Thyroid gland (tissue), 4 donors: ENCODE results near the gene STAMBPL1.

ENCODE experiments used
- POLR2A ChIP-seq, 2 donors: fragments of 450-650 bp; IDR thresholded peaks; one replicate each; pipeline ENCODE4 v1.6.1; 2017; ENCODE audit warnings: antibody characterized with exemption in 2 of 2, mild to moderate bottlenecking in 2 of 2, moderate library complexity in 1 of 2
- TF ChIP-seq, protein P1 (sequence below), 6 experiments: fragments of 200-600 bp in 3 of 6; fragments of 450-650 bp in 3 of 6; sonication (generic) in 3 of 6; IDR thresholded peaks; one replicate each; pipeline ENCODE4 v1.5.1; 2016 to 2019; ENCODE audit warnings: antibody characterized with exemption in 6 of 6, mild to moderate bottlenecking in 2 of 6, inconsistent platforms in 1 of 6, moderate library complexity in 1 of 6

GRCh38 chr10:88851706-88852105 is 28.3 kb upstream of the STAMBPL1 start, which contains the start of gene ANKRD22:
- TF ChIP-seq, protein P1, sequence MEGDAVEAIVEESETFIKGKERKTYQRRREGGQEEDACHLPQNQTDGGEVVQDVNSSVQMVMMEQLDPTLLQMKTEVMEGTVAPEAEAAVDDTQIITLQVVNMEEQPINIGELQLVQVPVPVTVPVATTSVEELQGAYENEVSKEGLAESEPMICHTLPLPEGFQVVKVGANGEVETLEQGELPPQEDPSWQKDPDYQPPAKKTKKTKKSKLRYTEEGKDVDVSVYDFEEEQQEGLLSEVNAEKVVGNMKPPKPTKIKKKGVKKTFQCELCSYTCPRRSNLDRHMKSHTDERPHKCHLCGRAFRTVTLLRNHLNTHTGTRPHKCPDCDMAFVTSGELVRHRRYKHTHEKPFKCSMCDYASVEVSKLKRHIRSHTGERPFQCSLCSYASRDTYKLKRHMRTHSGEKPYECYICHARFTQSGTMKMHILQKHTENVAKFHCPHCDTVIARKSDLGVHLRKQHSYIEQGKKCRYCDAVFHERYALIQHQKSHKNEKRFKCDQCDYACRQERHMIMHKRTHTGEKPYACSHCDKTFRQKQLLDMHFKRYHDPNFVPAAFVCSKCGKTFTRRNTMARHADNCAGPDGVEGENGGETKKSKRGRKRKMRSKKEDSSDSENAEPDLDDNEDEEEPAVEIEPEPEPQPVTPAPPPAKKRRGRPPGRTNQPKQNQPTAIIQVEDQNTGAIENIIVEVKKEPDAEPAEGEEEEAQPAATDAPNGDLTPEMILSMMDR (IDR thresholded peaks at IDR 0.05): no peak
- TF ChIP-seq POLR2A (IDR thresholded peaks at IDR 0.05): no peak
